Right kidney (tissue), 1 donor: ENCODE measurements around the gene PTPRG.

Experiments used
- DNase-seq: peaks from one replicate; pipeline ENCODE4 v3.0.0-alpha.2; 2016

The PTPRG gene

DNA sequence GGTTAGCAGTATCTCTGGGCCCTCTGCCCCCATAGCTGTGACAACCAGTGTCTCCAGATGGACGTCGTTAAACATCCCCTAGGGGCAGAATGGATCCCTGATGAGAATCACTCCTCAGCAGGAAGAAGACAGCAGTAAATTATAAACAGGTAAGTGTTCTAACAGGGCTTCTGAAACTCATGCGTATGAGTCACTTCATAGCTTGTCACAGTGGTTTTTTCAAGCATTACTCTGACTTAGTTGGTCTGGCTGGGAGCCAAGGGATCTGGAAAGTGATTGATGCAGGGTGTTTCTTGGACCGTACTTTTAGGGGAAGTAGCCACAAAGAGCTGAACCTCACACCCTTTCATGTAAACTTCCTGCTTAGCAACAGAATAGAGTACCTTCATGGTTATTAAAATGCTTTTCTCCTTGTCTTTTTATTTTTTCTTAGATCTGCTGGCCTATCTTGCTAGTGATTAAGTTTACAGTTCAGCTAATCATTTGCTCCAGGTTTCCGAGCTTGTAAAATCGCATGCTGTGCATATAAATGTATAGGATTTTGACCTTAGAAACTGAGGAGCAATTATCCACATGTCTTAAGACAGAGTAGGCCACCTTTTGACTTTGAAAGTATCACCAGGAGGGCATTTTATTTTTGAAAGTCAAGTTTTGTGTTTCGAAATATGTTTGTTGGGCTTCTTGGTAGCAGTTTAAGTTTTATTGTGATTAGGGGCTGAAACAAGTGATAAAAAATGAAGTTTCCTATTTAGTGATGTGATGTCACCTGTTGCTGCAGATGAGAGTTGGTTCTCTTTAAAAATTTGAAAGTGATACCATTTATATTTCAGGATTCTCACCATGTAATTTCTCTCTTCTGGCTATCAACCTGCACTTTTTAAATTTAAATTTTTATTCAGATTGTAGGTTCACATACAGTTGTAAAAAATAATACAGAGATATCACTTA, 333.9 kb downstream of the PTPRG start:
- DNase-seq: no peak

DNA sequence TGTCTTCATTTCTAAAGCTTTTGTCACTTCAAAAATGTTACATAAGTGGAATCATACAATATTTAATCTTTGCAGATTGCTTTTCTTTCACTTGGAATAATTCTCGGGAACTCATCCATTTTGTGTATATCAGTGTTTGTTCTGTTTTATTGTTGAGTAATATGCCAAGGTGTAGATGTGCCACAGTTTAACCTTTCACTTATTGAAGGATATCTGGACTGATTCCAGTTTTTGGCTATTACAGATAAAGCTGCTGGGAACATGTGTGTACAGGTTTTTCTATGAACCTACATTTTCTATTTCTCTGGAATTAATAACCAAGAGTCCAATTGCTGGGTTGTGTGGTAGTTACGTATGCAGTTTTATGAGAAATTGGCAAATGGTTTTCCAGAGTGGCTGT, 334.9 kb downstream of the PTPRG start:
- DNase-seq: no peak

DNA sequence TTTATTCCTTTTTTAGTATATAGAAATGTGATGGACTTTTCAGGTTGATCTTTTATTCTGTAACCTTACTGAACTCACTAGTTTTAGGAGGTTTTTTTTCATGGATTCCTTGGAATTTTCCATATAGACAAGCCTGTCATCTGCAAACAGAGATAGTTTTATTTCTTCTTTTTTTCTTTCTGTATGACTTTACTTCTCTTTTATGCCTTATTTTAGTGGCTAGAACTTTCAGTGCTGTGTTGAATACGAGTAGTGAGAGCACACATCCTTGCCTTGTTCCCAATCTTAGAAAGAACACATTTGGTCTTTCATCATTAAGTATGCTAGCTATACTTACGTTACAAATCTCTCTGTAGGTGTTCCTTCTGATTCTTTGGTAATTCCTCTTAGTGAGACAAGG, 336.5 kb downstream of the PTPRG start:
- DNase-seq: no peak

DNA sequence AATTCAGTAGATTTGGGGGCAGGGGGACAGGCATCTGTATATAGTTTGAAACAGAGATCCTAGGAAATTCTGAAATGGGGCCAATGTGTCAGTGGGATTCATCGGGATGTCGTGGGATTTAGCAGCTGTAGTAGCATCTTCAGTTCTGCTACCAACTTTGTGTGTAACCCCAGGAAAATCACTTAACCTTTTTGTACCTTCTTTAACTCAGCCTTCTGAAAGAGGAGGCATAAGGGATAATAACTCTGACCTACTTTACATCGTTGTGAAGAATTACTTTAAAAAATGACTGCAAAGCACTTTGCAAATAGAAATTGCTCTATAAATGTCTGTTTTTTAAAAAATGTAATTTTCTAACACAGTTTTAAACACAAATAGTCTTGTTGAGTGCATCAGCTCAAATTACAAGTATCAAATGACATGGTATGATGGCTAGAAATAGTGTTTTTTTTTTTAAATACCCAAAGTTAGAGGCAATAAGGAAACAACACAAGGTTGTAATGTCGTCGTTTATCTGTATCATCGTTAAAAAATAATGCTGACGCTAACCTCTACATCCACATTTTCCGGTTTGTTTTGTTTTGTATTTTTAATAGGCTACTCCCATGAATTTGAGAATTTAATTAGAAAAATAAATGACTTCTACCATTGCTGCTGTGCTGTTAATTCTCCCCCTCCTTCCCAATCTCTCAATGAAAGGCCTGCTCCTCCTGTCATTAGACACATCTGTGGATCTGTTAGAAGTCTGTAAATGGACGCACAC, 338.5 kb downstream of the PTPRG start:
- no peak for DNase-seq

DNA sequence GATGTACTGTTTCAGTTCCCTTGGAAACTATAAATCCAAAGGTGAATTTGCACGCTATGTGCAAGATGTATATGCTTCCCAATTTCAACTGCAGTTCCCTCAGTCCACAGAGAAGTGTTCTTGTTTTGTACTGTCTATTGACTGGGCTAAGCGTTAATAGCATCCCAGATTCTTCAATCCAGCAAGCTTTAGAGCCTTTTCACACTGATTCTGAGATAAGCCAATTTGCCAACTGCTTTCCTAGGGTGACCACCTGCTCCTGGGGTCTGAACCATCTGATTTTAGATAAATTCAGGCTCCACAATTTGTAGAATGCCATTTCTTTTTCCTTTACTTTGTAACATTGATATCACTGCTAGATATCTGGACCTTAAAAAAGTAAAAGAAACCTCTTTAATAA, 340.1 kb downstream of the PTPRG start:
- no peak for DNase-seq

DNA sequence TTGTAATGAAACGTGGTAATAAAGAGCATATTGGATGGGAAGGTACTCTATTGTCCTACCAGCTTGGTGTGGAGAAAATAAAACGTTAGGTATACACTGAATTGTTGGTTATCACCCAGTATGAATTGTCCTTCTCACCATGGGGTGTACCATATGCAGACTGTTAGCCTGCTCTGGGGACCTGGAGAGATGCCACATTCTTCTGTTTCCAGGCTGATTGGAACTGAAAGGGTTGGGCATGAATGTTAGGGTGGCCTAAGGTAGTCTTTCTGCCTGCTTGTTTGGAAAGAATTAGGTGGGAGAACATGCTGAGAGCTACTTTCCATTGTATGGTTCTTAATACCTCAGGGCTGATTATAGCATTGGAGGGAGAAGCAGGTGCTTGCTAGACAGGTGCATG, 340.6 kb downstream of the PTPRG start:
- no peak for DNase-seq

DNA sequence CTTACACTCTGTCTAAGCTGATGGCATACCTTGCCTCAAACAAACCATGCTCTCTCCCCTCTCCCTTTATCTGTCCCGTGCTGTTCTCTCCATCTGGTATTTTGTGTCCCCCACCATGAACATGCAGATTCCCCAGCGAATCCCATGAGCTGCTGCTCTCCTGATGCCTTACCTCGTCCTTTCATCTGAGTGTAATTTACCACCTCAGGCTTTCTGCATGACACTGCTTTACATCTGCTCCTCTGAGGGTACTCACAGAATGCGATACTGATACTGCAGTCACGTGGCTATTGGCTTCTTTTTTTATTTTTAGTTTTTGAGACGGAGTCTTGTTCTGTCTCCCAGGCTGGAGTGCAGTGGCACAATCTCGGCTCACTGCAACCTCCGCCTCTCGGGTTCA, 341.7 kb downstream of the PTPRG start:
- no peak for DNase-seq

DNA sequence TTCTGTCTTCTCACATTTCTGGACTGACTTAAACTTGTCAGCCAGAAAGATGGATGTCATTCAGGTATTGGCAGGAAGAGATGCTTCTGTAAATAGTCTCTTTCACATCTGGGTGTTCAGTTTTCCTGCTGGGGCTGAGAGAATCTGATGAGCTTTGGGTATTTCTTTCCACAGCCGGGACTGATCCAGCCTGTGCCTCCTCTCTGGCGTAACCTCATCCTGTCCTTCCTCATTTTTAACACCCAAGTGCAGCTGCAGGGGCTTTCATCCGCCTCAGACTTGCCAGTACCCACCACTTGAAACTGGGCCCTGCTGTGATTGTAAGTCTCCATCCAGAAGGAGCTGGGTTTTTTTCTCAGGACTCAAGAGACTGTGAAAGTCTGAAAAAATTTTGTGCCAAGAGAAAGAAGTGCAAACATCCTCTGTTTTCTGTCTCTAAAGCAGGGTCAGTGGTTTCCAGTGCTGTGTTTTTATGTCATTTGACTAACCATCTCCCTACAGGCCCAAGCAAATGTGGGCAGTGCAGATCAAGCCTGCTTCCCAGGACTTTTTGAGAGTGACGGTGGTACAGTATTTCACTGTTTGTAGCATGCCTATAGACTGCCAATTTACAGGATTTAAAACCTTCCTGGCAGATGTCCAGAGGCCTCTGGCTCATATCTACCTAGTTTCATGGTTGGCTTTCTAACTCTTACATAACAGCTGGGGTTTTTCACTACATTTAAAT, 342.7 kb downstream of the PTPRG start:
- no peak for DNase-seq

DNA sequence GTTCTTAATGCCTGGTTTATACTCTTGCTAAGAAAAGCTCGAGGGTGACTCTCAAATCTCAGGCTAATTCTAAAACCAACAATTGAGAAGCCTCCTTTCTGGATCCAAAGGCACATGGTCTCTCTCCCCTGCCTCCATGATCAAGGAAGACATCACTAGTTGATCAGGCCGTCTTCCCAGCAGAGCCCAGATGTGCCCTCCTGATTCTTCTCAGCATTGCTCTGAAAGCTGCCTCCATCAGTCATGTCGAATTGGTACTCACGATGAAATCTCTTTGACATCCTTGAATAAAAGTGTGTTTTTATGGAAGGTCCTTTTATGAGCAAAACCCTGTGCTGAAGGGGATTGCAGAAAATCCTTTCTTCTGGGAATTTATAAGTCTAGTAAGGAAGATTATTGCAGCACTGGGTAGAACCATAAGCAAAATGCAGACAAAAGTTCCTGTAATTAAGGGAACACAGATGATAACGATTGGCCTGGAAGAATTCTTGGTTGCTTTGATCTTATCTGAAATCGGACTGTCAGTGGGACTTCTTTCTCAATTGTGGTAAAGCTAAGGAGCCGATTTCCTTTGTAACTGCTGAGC, 345.9 kb downstream of the PTPRG start:
- no peak for DNase-seq

DNA sequence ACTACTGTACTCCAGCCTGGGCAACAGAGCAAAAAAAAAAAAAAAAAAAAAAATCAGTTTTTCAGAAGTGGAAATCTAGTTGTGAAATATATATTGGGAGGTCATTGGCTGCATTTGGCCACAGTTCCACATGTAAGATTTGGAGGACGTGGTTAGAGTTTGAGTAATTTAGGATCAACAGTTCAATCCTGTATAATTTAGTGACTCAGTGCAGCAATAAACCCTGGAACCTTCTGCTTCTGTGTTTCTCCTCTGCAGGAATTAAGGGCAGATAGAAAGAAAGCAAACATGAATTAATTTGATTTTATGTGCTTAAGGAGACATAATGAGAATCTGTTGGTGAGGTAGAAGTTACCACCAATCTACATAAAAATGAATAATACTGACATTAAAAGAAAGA, 347.0 kb downstream of the PTPRG start:
- no peak for DNase-seq

DNA sequence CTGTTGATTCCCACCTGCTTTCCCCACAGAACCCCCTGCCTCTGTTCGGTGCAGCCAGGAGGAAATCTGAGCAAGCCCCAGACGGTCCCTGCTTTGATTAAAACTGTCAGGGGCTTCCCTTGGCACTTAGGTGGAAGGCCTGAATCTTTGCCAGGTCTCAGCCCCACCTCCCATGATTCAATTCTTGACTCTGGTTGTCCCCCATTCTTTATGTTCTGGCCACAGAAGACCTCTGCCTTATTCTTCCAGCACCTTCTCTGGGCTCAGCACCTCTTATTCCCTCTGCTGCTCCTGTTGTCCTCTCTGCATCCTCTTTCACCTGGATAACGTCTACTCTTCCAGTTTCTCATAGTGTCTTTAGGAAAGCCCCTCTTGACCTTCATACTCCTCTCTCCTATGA, 349.4 kb downstream of the PTPRG start:
- DNase-seq: no peak

DNA sequence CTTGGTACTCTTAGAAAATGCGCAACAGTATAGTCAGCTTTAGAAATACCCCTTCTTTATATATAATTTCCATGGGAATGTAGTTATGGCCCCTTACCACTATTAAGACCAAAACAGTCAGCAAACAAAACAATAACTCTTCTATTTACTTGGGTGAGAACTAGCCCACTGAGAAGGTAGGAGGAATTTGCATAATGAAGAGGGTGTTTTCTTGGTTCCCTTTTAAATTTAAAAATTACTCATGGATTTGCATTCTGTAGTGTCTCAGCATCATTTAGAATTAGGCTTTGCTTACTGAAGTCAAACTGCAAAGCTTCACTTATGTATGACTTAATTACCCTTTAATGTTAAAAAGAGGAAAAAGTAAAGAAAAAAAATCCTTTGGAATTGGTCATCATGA, 350.8 kb downstream of the PTPRG start:
- no peak for DNase-seq

DNA sequence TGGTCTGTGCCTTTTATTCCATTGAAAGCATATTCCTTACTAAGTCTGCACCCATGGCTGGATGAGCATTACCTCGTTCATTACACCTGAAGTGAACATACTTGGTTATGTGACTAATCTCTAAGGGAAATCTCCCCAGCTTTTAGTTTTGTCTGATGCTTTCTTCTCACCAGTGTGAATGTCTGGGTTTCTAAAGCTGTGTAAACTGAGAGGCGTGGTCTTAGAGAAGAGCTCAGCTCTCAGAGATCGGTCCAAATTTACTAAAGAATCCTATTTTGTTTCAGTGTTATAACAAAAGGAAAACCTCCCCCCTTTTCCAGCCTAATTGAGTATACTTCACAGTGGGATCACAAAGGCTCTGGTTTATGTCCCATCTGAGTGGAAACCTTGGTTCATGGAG, 352.3 kb downstream of the PTPRG start:
- DNase-seq: no peak

DNA sequence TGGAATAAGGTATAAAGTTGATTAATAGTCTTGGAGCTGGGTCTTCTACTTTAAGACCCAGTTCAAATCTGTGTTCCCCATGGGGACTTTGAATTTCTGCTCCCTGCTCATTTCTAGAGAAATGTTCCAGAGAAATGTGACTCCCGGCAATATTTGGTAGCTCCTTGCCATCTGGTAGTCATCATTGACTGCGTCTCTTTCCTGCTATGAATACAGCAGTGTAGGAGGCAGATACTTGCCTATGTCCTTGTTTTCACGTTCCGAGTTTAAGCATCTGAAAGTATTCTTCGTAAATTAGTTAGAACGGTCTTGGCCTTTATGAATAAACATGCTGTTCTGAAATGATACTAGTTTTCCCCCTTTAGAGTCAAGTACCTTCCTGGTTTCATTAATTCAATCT, 352.9 kb downstream of the PTPRG start:
- no peak for DNase-seq

DNA sequence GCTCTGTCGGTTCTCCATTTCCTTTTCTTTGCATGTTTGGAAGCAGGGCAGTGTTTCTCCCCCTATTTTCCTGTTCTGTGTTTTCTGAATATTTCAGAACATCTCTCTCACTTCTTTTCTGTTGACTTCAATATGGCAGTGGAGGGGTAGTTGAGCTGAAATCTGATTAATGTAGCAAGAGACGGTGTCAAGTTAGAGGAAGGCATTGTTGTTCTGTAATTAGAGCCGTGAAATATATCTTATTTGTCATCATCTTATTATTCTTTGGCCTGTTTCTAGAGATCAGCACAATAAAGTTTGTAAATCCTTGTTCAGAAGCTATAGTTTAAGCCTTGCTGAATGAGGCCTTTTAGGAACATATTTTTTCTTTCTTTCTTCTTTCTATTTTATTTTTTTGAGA, 353.9 kb downstream of the PTPRG start:
- no peak for DNase-seq

DNA sequence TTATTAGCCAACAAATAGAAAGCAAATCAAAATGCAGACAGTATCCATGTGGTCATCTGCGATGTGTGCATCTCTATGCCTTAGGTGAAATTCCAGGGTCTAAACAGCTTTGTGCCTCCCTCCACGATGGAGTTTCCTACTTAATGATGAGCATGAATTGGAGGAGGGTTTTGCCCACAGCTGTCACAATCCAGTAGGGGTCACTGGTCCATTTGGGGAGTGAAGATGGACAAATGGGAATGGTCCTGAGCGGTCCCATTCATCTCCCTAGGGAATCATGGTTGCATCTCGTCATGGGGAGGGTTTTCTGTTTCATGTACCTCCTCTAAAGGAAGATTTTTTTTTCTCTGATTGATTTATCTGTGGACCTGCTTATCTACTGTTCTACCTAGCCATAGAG, 358.0 kb downstream of the PTPRG start:
- no peak for DNase-seq

DNA sequence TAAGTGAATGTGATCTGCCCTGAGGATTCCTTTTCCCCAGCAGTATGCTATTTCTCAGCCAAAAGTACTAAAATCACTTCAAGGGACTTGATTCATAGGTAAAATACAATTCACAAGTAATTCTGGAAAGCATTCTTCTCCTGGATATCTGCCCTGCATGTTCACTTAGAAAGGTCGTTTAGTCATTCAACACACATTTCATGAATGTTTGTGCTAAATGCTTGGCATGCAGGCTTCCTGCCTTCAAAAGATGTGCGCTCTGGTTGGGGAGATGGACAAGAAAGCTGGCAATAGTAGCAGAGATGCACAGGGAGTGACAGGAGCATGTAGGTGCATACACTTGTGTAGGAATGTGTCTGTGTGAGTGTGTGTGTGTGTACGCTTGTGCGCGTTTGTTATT, 360.7 kb downstream of the PTPRG start:
- DNase-seq: no peak

DNA sequence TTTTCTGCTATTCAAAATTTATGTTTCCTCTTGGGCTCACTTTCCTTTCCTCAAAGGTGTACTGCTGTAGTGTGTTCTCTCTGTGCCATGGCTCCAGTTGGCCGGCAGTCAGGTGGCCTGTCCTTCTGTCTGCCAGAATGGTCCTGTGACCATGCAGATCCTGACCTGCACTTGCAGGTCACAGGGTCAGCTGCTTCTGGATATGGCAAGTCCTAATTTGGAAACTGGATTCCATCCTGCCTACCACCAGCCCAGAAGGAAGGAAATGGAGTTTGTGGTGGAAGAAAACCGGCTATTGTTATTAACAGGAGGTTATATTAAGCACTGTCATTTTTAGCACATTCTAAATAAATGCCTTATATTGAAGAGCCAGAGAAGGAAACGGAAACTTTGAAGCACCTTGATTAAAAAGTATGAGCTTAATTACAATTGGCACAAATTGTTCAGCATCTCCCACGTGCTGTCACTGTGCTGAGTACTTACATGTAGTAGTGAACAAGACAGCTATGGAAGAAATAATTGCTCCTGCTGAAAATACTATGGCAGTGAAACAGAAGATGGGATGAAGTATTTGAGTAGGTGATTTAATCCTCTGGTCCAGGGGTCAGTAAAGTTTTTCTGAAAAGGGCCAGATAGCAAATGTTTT, 362.8 kb downstream of the PTPRG start:
- DNase-seq: no peak

DNA sequence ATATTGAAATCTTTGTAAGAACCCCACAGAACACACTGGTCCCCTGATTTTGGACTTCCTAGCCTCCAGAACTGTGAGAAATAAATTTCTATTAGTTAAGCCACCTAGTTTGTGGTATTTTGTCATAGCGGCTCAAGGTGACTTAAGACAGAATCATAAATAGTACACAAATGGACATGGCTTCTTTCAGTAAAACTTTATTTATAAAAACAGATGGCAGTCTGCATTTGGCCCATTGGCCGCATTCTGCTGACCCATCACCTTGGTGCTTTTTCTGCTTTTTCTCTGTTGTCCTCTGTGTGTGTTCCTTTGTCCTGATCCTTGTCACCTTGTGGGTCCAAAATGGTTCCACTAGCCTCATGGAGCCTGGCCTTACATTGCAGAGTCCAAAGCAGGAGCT, 363.6 kb downstream of the PTPRG start:
- no peak for DNase-seq

DNA sequence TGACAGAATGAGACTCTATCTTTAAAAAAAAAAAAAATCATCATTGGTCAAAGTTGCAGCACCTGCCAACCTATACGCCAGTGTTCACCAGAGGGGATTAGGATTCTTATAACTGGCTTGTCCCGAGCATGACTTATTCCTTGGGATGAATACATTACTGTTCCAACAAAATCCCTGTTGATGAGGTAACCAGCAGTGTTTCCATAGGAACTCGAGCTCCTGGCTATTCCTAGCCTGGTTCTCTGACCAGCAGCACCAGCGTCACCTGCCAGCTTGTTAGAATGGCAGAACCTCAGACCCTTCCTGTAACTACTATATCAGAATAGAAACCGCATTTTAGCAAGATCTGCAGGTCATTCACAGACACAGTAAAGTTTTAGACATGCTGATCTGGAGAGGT, 364.4 kb downstream of the PTPRG start:
- DNase-seq: no peak

DNA sequence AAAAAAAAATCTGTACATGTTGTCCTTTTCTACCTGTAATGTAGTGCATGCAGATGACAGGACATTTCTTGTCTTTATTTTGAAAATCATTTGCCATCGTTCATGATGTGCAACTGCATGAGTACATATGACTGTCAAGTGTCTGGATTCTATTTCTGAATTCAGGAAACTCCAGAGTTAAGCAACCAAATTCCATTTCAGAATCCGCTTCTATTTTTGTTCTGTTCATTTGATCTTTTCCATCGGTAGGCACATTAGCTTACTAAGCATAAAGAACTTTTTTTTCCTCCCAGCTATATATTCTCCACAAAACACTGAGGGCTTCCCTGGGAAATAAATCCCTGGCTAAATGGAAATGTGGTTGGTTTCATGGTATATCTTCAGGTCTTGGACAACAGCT, 365.6 kb downstream of the PTPRG start:
- no peak for DNase-seq

DNA sequence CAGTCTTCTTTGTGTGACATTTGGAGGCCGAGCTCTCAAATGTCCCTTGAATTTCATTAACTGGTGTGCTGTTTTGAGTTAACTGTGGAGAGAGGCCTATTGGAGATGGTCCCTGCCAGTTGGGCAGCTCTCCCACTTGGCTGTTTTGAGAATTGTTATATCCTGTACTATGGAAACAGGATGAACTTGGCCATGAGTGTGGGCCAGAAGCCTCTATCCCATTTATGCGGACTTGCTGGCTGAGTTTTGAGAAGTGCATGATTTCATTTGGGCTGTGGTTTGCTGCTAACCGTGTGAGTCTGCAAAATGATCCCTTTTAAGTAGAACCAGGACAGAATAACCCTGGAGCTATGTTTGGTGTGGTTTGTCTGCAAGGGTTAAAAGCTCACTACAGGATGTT, 366.0 kb downstream of the PTPRG start:
- no peak for DNase-seq
